NCI-H446 (cell line): ENCODE data around the gene TUBA3D.
"Not testable (repeated sequence)": the region's sequence is repeated elsewhere in the genome, so short reads cannot be mapped to it uniquely, and the experiment has no call there.

ENCODE experiments used
- DNase-seq, 2 experiments: peaks; one replicate each; lab custom pipeline; 2025; lab: John Stamatoyannopoulos, UW

The TUBA3D gene

GRCh38 chr2:131514408-131515166 lies 38.7 kb downstream of the TUBA3D start:
- DNase-seq, result not testable (repeated sequence)

DNA sequence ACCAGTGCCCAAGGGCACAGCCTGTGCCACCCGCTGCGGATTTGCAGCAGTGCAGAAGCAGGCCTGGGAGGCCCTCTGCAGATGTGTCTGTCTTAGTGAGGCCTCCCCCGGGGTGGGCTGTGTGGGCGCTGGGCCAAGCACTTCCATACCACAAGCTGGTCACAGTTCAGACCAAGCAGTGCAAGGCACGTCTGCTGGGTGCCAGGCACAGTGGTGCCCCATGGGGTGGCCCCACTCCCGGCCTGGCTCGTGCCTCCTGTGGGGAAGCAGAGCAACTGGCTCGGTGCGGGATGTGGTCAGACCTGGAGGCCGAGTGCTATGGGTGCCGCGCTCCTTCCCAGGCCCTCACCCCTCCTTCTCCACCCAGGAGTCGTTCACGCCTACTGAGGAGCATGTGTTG lies 39.3 kb downstream of the TUBA3D start:
- DNase-seq, result not testable (repeated sequence)

DNA sequence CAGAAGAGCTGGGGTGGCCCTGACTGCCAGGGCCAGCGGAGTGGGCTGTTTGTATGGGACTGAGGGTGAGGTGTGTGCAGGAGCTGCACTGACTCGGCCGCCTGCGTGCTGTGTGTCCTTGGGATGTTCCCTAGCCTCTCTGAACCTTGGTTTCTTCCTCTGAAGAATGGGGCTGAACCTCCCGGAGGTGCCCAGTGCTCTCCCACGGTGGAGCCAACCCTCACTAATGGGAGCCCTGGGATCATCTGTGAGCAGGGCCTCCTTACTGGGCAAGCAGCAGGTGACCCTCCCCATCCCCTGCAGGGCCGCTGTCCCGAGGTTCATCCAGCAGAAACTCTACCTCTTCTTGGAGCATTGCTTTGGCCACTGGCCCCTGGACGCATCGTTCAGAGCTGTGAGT lies 40.1 kb downstream of the TUBA3D start:
- no peak for DNase-seq

GRCh38 chr2:131516621-131517020 lies 40.7 kb downstream of the TUBA3D start:
- DNase-seq, result peak in 1 of 2 experiments; percentile 9

DNA sequence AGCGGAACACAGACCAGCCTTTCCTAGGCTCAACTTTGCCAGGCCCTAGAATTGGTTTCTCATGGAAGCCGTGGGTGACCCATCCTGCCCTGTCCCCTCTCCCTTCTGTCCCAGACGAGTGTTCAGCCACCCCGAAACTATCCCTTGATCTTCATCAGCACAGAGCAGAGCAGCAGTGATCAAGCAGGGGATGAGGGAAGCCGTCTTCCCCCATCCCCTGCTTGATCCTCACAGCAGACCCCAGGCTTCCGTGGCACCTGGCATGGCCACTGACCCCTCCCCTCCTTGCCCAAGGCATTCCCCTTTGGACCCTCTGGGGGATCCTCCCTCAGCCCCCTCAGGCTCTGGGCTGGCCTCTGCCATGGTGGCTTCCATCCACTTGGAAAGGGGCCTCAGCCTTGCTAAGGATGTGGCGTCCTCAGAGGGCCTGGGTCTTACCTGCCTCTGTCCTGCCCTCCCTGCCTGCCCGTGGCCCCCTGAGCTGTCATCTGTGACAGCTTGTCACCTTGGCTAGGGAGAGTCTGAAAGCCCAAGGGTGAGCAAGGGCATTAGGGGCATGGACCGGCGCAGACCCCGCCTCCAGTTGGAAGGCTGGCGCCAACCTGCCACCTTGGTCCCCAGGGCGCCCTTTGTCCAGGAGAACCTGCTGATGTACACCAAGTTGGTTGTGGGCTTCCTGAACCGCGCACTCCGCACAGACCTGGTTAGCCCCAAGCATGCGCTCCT lies 41.4 kb downstream of the TUBA3D start:
- DNase-seq, result no peak

- DNase-seq, result not testable (repeated sequence)
Observed at GRCh38 chr2:131517856-131518255, 41.9 kb downstream of the TUBA3D start.

DNA sequence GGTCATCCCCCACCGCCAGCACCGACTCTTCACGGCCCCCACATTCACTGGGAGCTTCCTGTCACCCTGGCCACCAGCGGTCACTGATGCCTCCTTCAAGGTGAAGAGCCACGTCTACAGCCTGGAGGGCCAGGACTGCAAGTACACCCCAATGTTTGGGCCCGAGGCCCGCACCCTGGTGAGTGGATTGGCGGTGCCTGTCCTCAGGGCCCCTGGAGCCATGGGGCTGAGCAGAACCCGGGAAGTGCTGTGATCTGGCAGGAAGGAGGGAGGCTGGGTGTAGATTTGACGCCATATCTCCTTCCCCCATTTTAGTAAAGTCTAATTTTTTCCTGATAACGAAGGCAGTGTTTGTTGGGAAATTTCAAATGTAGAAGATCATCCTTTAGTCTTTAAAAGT lies 42.6 kb downstream of the TUBA3D start:
- DNase-seq, result not testable (repeated sequence)

DNA sequence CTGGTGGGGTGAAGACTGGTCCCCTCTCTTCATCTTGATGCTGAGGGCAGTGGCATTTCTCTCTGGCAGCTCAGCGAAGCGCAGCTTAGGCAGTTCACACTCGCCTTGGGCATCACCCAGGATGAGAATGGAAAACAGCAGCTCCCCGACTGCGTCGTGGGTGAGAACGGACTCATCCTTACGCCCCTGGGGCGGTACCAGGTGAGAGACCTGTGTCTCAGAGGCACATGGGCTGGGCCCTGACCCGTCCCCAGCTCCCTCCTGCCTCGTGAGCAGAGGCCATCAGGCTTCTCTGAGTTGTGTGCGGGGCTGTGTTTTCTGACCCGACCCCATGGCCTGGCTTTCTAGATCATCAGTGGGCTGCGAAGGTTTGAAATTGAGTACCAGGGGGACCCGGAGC lies 43.5 kb downstream of the TUBA3D start:
- DNase-seq, result no peak

GRCh38 chr2:131519871-131520470 lies 44.1 kb downstream of the TUBA3D start:
- not testable (repeated sequence) for DNase-seq

DNA sequence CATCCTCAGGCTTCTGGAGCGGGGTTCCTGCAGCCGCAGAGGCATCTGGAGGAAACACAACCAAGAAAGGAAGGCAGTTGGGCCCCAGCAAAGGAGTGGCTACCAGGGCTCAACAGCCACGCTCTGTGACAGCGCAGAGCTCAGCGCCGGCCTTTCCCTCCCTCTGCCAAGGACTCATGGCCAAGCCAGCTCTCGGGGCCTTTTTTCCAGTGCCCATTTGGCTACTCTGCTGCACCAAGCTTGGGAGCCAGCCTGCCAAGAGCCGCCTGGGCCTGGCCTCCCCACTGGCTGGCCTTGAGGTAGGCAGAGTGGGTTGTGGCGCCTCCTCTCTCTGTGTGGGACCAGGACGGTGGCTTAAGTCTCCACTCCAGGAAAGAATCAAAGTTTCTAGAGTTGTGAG lies 44.6 kb downstream of the TUBA3D start:
- DNase-seq, result no peak

GRCh38 chr2:131521524-131521923 lies 45.6 kb downstream of the TUBA3D start:
- not testable (repeated sequence) for DNase-seq

- DNase-seq, result no peak
Observed at GRCh38 chr2:131521961-131522781, 46.3 kb downstream of the TUBA3D start.

DNA sequence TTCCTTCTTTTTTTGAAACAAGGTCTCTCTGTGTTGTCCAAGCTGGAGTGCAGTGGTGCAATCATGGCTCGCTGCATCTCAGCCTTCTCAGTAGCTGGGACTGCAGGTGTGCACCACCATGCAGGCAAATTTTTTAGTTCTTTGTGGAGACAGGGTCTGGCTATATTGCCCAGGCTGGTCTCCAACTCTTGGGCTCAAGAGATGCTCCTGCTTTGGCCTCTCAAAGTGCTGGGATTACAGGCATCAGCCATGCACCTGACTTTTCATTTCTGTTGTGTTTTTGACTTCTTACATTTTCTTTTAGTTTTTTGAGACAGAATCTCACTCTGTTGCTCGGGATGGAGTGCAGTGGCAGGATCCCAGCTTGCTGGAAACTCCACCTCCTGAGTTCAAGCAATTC lies 49.3 kb downstream of the TUBA3D start:
- not testable (repeated sequence) for DNase-seq

DNA sequence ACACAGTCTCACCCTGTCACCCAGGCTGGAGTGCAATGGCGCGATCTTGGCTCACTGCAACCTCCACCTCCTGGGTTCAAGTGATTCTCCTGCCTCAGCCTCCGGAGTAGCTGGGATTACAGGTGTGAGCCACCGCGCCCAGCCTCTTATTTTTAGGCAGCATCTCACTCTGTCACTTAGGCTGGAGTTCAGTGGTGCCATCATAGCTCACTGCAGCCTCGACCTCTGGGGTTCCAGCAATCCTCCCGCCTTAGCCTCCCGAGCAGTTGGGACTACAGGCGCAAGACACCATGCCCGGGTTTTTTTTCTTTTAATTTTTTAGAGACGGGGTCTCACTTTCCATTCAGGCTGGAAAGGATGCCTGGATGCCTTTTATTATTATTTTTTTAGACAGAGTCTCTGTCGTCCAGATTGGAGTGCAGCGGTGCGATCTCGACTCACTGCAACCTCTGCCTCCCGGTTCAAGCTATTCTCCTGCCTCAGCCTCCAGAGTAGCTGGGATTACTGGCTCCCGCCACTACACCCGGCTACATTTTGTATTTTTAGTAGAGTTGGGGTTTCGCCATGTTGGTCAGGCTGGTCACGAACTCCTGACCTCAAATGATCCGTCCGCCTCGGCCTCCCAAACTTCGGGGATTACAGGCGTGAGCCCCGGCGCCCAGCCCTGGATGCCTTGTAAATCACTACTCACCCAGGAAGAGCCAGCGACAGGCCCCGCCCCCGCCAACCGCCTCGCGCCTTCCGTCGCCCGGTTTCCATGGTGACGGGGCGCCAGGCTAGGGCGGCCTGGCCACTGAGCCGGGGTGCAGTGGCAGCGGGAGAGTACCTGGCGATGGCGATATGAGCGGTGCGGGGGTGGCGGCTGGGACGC lies 51.4 kb downstream of the TUBA3D start, which contains the start of gene CCDC74A:
Gene CCDC74A (plus strand): TSS at position 758 of the 871 bp plus-strand sequence. CDS start 83 bp downstream, at position 841.
- DNase-seq, result peak in 1 of 2 experiments; percentile 26

DNA sequence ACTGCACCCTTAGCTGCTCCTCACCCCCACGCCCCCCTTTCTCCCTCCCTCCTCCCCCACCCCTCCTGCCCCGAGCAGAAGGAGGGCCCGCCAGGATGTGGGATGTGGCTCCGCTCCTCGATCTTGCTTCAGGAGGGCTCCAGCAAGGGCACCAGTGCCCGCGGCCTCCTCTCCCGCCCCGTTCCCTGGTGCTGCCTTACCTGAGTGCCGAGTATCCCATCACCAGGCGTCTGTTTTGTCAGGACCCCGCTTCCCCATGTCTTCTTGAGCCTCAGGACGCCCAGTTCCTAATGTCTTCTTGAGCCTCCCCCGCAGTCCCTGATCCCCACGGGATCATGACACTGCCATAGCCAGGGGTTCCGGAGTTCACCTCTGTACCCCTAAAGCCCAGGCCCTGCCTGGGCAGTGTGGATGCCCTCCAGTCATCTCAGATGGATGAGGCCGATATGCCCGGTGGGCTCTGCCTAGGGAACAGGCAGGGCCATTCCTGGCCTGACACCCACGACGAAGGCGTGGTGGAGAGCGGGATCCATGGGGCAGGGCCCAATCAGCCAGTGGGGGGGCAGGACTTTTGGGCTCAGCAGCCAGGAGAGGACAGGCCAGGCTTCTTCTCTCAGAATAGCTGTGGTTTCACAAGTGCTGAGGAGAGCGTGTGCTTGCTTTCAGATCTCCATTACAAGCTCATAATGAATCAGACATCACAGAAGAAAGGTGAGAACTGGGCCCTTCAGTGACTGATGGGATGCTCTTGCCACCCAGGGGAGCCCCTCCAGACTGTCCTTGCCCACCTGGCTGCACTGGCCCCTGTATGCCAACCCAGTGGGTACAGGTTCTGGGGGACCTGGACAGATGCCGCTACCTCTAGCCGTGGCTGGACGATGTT lies 53.3 kb downstream of the TUBA3D start:
- not testable (repeated sequence) for DNase-seq

DNA sequence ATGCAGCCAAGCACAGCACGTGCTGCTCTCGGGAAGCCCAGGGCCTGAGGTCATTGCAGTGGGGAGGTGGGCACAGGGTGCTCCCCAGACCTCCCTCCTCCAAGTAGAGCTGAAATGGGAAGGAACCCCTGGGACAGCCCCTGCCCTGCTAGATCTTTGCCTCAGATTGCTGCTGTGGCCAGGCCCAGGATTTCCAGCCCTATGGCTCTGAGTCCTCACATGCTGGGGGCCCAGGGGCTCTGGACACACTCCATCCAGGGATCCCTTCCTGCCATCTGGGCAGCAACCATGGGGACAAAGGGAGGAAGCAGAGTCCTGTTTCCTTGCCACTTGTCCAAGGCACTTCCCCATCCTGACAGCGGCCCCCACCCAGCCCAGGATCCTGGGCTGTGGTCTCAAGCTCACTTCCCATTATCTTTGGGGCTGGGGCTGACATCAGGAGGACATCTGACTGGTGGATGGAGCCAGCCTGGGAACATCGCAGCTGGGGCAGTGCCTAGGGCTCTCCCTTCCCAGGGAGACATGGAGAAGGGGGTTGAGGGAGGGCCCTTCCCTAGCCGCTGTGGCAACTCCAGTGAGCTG lies 54.0 kb downstream of the TUBA3D start:
- not testable (repeated sequence) for DNase-seq

DNA sequence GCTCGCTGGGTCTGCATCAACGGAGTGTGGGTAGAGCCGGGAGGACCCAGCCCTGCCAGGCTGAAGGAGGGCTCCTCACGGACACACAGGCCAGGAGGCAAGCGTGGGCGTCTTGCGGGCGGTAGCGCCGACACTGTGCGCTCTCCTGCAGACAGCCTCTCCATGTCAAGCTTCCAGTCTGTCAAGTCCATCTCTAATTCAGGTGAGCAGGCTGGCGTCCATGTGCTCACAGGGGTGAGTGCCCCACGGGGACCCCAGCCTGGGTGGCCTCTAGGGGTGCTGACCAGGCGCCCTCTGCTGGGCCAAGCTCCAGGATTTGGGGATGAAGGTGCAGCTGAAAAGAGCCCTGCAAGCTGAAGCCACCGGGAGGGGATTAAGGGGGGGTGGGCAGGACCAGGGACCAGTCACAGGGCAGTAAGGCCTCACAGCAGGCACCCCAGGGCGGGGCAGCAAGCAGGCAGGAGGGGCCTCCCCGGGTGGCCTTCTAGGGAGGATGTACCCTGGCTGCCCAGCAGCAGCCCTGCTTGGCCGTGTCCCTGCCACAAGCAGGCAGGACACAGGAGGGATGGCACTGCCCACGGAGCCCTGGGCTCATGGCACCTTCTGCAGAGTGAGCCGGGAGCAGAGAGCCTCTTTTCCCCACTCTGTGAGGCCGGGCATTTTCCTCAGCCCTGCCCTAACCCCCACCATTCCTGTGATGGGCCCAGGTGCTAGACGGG lies 54.9 kb downstream of the TUBA3D start:
- not testable (repeated sequence) for DNase-seq

GRCh38 chr2:131531547-131532185 lies 55.7 kb downstream of the TUBA3D start:
- DNase-seq, result not testable (repeated sequence)
